Measurements from ENCODE around the gene PI16.

PI16 gene

DNA sequence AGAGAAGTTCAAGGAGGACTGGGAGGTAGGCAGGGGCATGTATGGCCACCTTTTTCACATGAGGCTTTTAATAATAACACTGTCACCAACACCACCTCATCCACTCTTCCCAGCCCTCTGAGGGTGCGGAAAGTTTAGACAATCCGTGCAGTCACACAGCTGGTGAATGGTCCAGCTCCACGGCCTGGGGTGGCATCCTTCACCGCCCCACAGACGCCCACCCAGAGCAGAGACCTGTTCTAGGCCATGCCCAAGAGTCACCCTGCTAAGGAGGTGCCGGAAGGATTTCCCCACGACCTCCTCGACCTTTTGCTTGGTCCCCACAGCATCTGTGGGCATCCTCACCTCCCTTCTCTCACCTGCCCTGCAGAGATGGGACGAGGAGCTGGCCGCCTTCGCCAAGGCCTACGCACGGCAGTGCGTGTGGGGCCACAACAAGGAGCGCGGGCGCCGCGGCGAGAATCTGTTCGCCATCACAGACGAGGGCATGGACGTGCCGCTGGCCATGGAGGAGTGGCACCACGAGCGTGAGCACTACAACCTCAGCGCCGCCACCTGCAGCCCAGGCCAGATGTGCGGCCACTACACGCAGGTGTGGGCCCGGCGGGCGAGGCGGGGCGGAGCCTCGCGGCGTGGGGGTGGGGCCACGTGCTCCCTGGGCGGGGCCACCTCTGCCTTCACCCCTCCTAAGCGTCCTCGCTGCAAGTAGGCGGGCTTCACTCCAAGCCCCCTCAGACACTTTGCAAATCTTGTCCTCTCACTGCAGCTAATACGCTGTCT lies 4.4 kb downstream of the PI16 start:
- no peak for DNase-seq

DNA sequence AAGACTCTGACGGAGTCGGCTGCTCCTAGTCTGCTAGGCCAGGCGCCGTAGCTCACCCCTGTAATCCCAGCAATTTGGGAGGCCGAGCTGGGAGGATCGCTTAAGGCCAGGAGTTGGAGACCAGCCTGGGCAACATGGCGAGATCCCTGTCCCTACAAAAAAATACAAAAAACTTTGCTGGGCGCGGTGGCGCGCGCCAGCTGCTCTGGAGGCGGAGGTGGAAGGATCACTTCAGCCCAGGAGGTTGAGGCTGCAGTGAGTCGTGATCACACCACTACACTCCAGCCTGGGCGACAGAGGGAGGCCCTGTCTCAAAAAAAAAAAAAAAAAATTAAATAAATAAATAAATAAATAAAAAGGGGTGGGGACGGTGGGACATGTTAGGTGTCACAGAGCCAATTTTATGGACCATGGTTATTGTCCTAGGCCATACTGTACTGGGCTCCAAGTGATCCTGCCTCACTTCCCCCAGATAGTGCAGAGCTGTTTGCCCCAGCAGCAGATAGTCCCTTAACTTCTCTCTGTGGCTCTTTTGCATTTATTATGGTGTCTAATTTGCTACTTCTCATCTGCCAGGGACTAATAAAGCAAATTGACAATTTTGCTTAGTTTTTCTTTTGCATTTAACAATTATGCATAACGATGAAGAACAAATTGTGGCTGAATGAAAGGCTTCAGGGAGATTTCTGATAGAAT lies 5.2 kb downstream of the PI16 start:
- no peak for DNase-seq

DNA sequence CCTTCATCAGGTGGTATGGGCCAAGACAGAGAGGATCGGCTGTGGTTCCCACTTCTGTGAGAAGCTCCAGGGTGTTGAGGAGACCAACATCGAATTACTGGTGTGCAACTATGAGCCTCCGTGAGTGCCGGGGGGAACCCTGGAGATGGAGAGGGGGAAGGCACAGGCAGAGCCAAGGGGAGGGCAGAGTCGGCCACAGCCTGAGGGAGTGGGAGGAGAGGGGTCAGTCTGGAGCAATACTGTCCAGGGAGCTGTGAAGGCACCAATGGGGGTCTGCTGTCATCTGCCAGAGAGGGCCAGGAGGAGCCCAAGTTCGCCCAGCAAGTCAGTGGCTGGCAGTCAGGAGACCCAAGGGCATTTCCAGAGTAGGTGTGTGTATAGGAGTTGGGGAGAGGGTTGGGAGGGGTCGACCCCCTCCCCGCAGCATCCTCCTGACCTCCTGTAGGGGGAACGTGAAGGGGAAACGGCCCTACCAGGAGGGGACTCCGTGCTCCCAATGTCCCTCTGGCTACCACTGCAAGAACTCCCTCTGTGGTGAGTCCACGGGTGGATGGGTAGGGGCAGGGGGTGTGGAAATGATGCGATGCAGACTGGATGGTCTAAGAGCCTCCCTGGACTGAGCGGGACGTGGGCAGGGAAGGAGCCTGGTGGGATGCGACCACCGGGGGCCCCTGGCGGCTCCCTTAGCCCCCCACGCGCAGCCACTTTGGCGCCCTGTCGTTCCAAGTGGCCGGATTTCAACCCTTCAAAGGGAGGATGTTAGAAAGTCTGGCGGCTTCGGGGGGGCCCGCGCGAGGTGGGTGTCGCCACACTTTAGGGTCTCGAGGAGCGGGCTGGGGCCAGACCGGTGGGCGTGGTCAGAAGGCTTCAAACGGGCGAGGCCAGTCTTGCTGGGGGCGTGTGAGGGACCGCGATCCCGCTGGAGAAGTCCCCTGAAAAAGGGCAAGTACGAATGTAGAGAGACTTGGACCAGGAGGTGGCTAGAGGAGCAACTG lies 7.2 kb downstream of the PI16 start:
- DNase-seq, result no peak

DNA sequence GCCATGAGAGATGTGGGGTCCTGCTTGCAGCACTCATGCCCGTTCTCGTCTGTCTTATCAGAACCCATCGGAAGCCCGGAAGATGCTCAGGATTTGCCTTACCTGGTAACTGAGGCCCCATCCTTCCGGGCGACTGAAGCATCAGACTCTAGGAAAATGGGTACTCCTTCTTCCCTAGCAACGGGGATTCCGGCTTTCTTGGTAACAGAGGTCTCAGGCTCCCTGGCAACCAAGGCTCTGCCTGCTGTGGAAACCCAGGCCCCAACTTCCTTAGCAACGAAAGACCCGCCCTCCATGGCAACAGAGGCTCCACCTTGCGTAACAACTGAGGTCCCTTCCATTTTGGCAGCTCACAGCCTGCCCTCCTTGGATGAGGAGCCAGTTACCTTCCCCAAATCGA lies 8.3 kb downstream of the PI16 start:
- DNase-seq, result peak; percentile 71

DNA sequence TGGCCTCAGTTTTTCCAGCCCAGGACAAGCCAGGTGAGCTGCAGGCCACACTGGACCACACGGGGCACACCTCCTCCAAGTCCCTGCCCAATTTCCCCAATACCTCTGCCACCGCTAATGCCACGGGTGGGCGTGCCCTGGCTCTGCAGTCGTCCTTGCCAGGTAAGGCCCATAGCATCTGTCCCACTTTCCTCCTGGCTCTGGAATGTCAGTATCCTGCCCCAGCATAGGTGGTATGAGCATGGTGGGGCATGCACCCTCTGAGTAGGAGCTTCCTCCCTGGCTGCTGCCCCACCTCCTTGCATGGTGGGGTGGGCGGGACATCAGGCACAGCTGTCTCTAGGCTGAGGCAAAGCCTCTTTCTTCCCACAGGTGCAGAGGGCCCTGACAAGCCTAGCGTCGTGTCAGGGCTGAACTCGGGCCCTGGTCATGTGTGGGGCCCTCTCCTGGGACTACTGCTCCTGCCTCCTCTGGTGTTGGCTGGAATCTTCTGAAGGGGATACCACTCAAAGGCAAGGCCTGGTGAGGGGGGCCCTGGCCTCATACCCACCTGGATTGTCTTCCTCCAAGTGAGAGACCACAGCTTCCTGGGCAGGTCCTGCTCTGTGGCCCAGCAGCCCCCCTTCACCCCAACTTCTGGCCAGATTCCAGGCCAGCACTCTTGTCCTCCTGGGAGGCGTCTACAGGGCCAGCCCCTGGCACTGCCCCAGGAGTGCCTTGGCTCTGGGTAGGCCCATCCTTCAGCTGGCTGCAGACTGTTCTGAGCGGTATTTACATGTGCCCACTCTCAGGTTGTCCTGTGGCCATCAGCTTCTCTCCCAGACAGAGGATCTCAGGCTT lies 9.1 kb downstream of the PI16 start:
- DNase-seq, result no peak

DNA sequence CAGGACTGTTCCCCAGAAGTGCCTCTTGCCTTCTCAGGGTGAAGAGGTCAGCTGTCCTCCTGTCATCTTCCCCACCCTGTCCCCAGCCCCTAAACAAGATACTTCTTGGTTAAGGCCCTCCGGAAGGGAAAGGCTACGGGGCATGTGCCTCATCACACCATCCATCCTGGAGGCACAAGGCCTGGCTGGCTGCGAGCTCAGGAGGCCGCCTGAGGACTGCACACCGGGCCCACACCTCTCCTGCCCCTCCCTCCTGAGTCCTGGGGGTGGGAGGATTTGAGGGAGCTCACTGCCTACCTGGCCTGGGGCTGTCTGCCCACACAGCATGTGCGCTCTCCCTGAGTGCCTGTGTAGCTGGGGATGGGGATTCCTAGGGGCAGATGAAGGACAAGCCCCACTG lies 9.8 kb downstream of the PI16 start:
- DNase-seq, result no peak

DNA sequence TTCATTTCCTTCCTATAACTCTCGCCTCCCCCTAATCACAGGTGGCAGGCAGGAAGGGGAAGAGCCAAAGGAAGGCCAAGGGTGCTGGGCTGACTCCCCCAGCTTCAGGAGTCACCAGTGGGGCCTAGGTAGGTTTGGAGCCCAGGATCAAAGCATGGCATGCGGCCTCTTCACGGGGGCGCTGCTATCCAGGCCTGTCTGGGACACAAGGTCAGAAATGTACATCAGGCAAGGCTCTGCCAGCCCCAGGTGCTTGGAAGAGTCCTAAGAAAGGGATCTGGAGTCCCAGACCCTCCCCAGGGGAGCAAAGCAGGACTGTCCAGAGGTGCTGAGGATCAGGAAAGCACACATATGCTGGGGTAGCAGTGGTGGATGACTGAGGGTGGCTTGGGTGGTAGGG lies 10.4 kb downstream of the PI16 start:
- no peak for DNase-seq

DNA sequence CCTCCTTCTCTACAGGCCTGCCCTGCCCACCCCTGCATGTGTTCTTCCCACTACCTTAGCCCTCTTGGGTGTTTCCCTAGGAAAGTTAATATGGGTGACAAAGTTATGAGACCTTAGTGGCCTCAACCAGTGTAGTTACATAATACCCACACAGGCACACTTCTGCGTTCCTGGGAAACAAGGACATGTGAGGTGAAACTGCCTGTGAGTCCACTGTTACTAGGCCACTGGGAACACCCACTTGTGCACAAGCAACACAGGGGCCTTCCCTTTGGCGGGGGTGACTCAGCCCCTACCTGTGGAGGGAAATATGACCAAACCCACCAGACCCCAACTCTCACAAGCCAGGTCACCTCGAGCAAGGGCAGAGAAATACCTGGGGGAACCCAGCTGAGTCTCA lies 12.8 kb downstream of the PI16 start:
- DNase-seq, result no peak

DNA sequence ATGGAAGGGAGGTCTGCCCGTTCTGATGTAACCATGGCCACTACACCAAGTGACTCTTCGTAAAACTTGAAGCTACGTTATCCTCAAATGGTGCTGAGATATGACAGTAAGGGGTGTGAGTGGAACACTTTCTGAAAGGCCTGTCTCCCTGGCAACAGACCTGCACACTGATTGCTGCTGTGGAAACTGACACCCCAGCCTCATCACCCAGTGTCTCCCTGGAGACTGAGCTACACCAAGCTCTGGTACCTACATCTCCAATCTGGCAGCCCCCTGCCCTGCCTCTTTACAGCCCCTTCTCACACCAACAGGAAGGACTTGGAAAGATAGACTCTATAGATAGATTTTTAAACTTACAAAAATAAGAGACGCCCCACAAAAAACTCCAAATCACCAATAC lies 13.2 kb downstream of the PI16 start:
- no peak for DNase-seq

DNA sequence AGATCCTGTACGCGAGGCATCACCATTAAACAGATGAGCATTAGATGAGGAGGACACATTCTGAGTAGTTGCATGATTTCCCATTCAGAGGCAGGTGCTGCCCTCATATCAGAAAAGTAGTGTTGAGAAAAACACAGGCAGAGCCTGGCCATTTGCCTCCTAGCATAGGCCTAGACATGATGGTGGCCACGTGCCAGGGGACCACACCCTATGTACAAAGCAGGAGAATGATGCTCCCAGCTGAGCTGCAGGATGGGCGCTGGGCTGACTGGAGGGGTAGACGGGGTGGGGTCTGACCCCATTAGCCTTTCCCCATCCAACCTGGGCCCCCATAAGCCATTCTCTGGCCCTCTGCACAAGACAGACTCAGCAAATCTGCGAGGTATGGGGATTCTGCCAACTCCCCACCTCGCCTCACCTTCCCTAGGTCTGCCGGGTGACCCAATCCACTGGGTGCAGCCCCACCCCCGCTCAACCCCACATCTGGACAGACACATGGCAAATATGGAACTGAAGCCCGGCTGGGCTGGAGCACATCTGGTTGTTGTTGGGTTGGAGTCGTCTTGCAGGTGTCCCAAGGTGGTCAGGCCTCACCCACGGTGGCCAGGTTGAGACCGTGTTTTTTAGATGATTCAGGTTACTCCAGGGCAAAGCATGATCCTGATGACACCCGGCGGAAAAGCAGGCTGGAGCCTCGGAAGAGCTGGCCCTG lies 13.9 kb downstream of the PI16 start:
- DNase-seq, result no peak

DNA sequence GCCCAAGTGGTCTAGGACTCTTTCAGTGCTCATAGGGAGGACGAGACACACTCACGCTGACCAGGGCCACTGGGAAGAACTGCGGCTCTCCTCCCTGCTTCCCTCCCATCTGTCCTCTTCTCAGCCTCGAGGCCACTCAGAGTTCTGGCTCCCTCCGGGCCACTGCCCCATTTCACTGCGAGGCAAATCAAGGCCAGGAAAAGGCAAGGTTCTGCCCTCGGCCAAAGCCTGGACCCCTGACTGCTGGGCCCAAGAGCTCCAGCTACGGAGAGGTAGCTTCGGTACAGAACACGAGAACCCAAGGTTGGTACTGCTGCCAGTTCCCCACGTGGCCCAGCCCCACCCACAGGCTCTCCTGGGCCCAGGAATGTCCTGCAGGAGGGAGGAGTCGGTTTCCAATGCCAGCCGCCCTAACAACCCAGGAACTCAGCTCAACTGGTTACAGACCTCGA lies 14.7 kb downstream of the PI16 start:
- no peak for DNase-seq

DNA sequence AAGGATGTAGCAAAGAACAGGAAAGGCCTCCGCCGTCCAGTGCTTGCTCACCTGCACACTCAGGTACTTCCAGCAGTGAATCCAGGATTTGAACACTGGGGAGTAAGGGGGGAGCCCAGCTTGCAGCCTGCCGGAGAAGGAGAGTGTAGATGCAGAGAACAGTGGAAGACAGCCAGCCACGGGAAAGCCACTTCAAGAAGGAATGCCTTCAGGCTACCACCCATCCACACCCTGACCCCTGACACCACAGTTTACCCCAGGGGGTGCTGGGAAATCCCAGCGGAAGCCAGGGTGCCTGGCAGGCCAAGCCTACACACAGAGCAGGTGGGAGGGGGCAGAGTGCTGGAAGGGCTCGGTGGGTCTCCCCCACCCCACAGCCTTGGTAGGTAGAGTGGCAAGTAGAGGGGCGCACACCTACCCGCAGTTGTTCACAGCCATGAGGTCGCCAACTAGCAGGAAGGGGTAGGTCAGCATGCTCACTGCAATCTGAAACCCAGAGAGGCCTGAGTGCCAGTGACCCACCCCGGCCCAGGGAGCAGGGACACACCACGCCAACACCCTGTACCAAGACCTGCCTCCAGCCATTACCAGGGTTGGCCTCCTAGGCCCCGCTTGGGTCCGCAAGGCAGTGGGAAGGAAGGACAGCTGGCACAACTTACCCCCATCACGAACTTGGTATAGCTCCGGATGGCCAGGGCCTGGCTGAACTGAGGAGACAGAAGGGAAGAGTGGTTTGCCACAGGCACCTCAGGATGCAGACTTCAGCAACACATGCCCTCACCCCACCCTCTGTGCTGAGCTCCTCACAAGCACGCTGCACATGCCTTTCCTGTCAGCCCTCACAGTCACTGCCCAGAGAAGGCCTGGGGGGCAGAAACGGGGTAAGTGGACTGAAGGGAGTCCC lies 15.7 kb downstream of the PI16 start:
- DNase-seq, result no peak

DNA sequence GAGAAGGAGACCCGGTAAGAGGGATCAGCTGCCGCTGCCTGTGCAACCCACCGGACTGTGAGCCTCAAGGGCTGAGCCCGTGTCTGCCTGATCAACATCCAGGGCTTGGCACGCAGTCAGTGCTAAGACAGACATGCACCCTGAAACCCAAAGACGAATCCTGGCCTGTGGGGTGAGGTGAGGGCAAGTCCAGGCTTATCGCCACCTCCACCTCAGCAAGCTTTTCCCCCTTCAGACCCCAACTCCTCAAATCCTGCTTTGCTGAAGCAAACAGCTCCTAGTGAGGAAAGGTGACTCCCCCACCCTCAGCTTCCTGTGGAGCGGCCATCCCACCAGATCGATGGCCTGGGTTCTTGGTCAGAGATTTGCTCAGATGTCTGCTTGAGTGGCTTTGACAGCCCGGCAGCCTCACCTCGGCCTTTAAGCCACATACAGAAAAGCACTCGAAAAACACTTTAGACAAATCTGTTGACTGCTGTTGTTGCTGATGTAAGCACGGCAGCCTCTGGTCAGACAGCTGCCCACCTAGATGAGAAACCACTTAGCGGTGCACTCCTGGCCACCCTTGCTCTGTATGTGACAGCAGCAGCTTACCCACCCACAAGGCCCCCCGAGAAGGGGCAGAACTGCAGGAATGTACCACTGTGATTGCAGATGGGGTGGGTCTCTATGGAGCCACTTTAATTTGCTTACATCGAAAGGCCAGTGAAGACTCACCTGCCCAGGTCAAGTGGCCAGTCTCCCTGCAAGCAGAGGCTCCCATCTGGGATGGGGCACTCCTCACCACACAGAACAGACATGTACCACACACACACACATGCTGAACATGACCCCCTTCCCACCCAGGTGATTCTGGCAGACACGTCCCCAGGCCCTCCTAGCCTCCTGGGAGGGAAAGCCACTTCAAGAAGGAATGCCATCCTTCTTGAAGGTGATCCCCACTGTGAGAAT lies 16.6 kb downstream of the PI16 start:
- no peak for DNase-seq

DNA sequence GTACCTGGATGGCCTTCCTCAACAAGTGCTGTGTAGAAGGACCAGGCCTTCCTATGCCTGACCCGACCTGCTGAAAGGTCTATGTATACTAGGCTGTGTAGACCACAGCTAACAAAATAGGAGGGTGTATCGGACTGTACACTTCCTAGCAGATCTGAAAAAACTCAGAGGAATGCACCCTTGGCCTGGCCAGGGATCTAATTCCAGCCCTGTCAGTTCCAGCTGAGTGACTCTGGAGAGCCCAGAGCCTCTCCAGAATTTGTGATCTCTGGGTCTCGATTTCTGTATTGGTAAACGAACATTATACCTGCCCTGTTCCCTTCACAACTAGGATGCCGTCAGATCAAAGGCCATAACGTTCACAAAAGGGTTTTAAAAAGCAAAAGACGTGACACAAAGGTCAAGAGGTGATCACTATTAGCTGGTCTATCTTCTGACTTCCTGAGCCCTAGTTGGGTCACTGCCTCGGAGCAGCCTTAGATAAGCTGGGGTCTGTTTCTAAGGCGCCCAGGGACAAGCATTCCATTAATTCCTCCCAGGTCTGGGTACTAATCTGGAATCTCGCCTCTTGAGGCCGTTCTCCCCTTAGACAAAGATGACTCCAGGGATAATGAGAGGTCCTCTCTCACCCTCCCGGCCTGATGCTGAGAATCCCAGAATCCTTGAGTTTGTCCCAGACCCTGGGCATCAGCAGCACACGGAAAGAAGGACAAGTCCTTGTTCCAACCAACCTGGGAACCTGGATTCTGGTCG lies 17.6 kb downstream of the PI16 start:
- DNase-seq, result no peak

DNA sequence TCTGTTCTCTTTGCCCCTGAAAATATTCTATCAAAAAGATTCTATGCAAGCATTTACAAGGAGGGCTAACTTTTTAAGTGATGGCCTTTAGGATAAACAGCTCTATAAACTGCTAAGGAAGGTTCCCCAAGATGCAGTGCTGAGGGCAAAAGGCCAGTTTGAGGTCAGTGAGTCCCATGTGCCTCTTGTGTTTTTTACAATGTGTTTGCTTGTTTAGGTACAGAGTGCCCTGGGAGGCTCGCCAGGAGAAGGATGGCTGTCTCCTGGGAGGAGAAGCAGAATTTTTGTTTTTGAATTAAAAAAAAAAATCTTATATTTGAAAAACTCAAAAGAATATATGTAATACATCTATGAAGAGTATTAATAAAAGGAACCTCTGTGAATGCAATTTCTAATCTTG lies 18.7 kb downstream of the PI16 start:
- DNase-seq, result no peak

DNA sequence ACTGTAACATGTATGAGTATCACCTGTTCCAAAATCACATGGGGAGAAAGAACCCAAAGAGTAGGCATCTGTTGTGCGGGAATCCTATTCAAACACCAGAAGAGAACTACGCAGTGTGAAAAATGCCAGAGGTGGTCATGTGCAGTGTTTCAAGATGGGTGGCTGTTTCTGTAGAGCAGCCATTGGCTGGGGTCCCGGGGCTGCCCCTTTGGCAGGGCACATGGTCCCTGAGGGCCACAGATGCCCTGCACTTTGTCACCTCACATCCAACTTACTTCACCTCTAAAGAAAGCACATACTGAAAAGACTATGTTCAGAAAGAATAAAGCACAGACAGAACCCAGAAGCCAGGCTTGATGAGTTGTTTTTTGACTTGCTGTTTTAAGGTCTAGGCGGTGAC lies 19.1 kb downstream of the PI16 start:
- no peak for DNase-seq

DNA sequence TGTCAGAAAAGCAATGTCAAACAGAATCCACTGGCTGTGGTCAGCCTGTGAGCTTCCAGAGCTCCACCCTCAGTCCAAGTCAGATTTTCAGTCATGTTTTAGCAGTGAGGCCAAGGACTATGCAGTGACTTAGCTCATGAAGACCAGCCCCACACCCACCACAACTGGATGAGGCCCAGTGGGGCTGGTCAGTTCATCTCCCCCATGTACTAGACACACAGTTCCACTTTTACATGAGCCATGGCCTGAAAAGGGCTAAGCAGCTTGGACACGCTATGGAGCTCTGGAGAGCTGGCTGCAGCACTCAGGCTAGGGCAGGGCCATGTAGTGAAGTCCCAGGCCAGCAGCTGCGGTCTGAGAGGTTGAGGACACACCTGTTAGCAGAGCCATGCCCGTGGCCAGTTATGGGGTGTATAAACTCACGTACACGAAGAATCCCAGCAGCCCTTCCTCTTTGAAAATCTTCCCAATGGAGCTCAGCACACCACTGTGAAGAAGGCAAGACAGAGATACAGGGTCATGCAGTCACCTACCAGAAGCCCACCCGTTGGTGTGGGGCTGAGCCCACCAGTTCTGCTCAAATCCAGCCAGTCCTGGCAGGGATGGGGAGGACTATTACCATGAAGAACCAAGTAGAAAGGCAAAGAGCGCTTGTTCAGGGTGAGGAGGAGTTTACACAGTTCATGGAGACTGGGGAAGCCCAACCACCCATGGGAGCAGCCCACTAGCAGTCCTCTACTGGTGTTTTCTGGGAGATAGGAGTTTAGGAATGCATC lies 20.9 kb downstream of the PI16 start:
- no peak for DNase-seq

DNA sequence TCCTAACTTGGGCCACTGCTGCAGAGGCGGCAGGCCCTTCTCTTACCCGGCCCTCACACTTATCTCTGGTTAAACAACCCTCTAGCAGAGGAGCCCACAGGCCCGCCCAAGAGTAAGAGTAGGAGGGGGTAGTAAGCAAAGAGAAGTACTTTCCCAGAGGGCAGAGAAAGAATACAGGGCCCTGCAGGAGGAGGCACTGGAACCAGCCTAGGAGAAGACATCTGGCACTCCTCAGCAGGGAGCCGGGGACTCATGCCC lies 21.4 kb downstream of the PI16 start:
- DNase-seq, result no peak

Measured in activated CD4-positive, CD25-positive, alpha-beta regulatory T cell treated with anti-CD3 and anti-CD28 coated beads, Interleukin-2, amount 50 U/mL, for 72 hours (primary cell).